Sigmoid colon (tissue), 7 donors: ENCODE results near the gene MLLT10. TPM values are rescaled to one million over a fixed set of nuclear protein-coding genes. Genes with fewer than 3 reads are reported as not detected.
"Not testable (repeated sequence)": the region's sequence is repeated elsewhere in the genome, so short reads cannot be mapped to it uniquely, and the experiment has no call there.

ENCODE experiments used
- DNase-seq: peaks from one replicate; pipeline ENCODE4 v3.0.0-alpha.2; 2019
- H3K27ac ChIP-seq, 4 donors: fragments of 200-600 bp; sonication (generic); one replicate each; pipeline ENCODE4 v1.5.1; 2016 to 2019; ENCODE audit warnings: mild to moderate bottlenecking in 1 of 4
- H3K27me3 ChIP-seq, 3 donors: fragments of 200-600 bp; sonication (generic); one replicate each; pipeline ENCODE4 v1.5.1; 2019; ENCODE audit warnings: mild to moderate bottlenecking in 1 of 3
- H3K36me3 ChIP-seq, 4 donors: fragments of 200-600 bp; sonication (generic); one replicate each; pipeline ENCODE4 v1.5.1; 2016 to 2019
- H3K4me1 ChIP-seq, 4 donors: fragments of 200-600 bp; sonication (generic); one replicate each; pipeline ENCODE4 v1.5.1; 2017 to 2019
- H3K4me3 ChIP-seq, 4 donors: fragments of 200-600 bp; sonication (generic); one replicate each; pipeline ENCODE4 v1.5.1; 2017 to 2019; ENCODE audit warnings: mild to moderate bottlenecking in 2 of 4, moderate library complexity in 1 of 4
- H3K9me3 ChIP-seq, 4 donors: fragments of 200-600 bp in 3 of 4; sonication (generic) in 3 of 4; one replicate each; pipeline versions ENCODE4 v1.5.1 to v1.6.1; 2013 to 2019
- CTCF ChIP-seq, 4 experiments: fragments of 450-650 bp in 3 of 4; fragments of 200-600 bp in 1 of 4; IDR thresholded peaks; one replicate each; pipeline ENCODE4 v1.5.1; 2016 to 2019; ENCODE audit warnings: antibody characterized with exemption in 4 of 4, mild to moderate bottlenecking in 3 of 4, moderate library complexity in 2 of 4
- EP300 ChIP-seq, 4 donors: sonication (generic); formaldehyde crosslinking; IDR thresholded peaks; one replicate each; pipeline ENCODE4 v1.6.1; 2017; ENCODE audit warnings: antibody characterized with exemption in 4 of 4
- POLR2A ChIP-seq, 2 donors: fragments of 450-650 bp; IDR thresholded peaks; one replicate each; pipeline ENCODE4 v1.6.1; 2016; ENCODE audit warnings: antibody characterized with exemption in 2 of 2, mild to moderate bottlenecking in 2 of 2, moderate library complexity in 2 of 2
- POLR2AphosphoS5 ChIP-seq, 4 donors: sonication (generic); formaldehyde crosslinking; IDR thresholded peaks; one replicate each; pipeline ENCODE4 v1.6.1; 2017; ENCODE audit warnings: antibody characterized with exemption in 4 of 4
- WGBS, 2 donors: extraction: QIAGEN DNeasy Blood & Tissue Kit; methylation state at CpG; one replicate each; pipeline ENCODE4 v1.1.7; 2013; 5-methylcytosine and 5-hydroxymethylcytosine counted together
- intact Hi-C: fragments of 100-400 bp; cut with DNase I; formaldehyde crosslinking; loops from one replicate; pipeline ENCODE4 v1.15.1; 2023
- polyA plus RNA-seq, 3 donors: library from polyadenylated mRNA; stranded (reverse); fragments of 200-250 nt; gene quantifications; one replicate each; pipeline ENCODE4 v1.2.3, GENCODE V29; 2013
- total RNA-seq, 4 donors: library from RNA; depleted of rRNA; stranded (reverse); fragments of >200 nt; gene quantifications; one replicate each; pipeline ENCODE4 v1.1.0, GENCODE V29; 2016
- donor health status: healthy with polysubstance abuse.
- donor health status: Bipolar disorder and iron deficiency.
- donor health status: healthy.

The MLLT10 gene
- total and polyA plus RNA-seq, 7 donors = 8.6 to 53.7 (median 36.0) TPM

- Histone ChIP-seq H3K9me3 (no peaks in the 10 kb centered on the region), H3K4me3 (no peak overlapping the region), H3K36me3 (no peaks in the 10 kb centered on the region), H3K4me1 (peaks cover 0 to 23% (median 18%) of the 10 kb centered on the region in 4 donors), H3K27me3 (no peaks in the 10 kb centered on the region), H3K27ac (no peak overlapping the region)
- no peak for DNase-seq
- WGBS, 2 donors = 85% methylated on average over 3 of the region's 3 CpGs
- TF ChIP-seq CTCF (IDR thresholded peaks at IDR 0.05) = no peak
- no peak for TF ChIP-seq POLR2AphosphoS5 (IDR thresholded peaks at IDR 0.05)
- no peak for TF ChIP-seq POLR2A (IDR thresholded peaks at IDR 0.05)
- no peak for TF ChIP-seq EP300 (IDR thresholded peaks at IDR 0.05)
- intact Hi-C loops = no loop called here
Measured at GRCh38 chr10:21570761-21571521, 36.9 kb downstream of the MLLT10 start.

GRCh38 chr10:21572578-21572977 lies 38.5 kb downstream of the MLLT10 start:
- Histone ChIP-seq H3K27me3 (no peaks in the 10 kb centered on the region), H3K4me3 (no peak overlapping the region), H3K27ac (no peak overlapping the region), H3K4me1 (peaks cover 0 to 23% (median 18%) of the 10 kb centered on the region in 4 donors), H3K36me3 (no peaks in the 10 kb centered on the region), H3K9me3 (no peaks in the 10 kb centered on the region)
- intact Hi-C loops = no loop called here
- TF ChIP-seq POLR2AphosphoS5 (IDR thresholded peaks at IDR 0.05) (no peak), CTCF (IDR thresholded peaks at IDR 0.05) (no peak), POLR2A (IDR thresholded peaks at IDR 0.05) (no peak), EP300 (IDR thresholded peaks at IDR 0.05) (no peak)
- 78 to 87% methylated on average over 3 of the region's 3 CpGs for WGBS, 2 donors
- peak; percentile 66 for DNase-seq

GRCh38 chr10:21574514-21574913 lies 40.5 kb downstream of the MLLT10 start:
- H3K9me3 ChIP-seq, H3K27me3 ChIP-seq, H3K4me3 ChIP-seq, DNase-seq, H3K27ac ChIP-seq, H3K36me3 ChIP-seq, intact Hi-C loops: not testable (repeated sequence)
- peaks cover 0 to 23% (median 18%) of the 10 kb centered on the region in 4 donors for H3K4me1 ChIP-seq
- 93 to 95% methylated on average over 2 of the region's 2 CpGs for WGBS, 2 donors

- Histone ChIP-seq H3K4me1 (no peaks in the 10 kb centered on the region), H3K9me3 (no peaks in the 10 kb centered on the region), H3K4me3 (no peak overlapping the region), H3K36me3 (no peaks in the 10 kb centered on the region), H3K27me3 (no peaks in the 10 kb centered on the region), H3K27ac (no peak overlapping the region)
- intact Hi-C loops = no loop called here
- no peak for DNase-seq
- WGBS, 2 donors = 90 to 95% methylated on average over 5 of the region's 5 CpGs
- no peak for TF ChIP-seq POLR2A (IDR thresholded peaks at IDR 0.05)
- no peak for TF ChIP-seq EP300 (IDR thresholded peaks at IDR 0.05)
- no peak for TF ChIP-seq CTCF (IDR thresholded peaks at IDR 0.05)
- no peak for TF ChIP-seq POLR2AphosphoS5 (IDR thresholded peaks at IDR 0.05)
Measured at GRCh38 chr10:21579291-21579690, 45.3 kb downstream of the MLLT10 start.

- 61 to 93% methylated on average over 3 of the region's 3 CpGs for WGBS, 2 donors
- H3K27me3 ChIP-seq, H3K36me3 ChIP-seq, H3K9me3 ChIP-seq, H3K27ac ChIP-seq, DNase-seq, intact Hi-C loops, H3K4me3 ChIP-seq, H3K4me1 ChIP-seq: not testable (repeated sequence)
Measured at GRCh38 chr10:21581421-21581834, 47.4 kb downstream of the MLLT10 start.
